HAP-1 (cell line): ENCODE data around the gene CPZ.

ENCODE experiments used
- DNase-seq, 2 experiments: peaks; one replicate each; pipeline ENCODE4 v3.0.0-alpha.2; 2016 to 2020; ENCODE audit warnings: low spot score in 2 of 2
- H3K27me3 ChIP-seq: fragments of 250-450 bp; sonication (Bioruptor Pico); 2 replicates; pipeline ENCODE4 v1.5.1; 2020; ENCODE audit warnings: low read depth, mild to moderate bottlenecking, moderate library complexity
- H3K36me3 ChIP-seq: fragments of 250-450 bp; sonication (Bioruptor Pico); replicated peaks from 2 replicates; pipeline ENCODE4 v1.5.1; 2020; ENCODE audit warnings: mild to moderate bottlenecking
- H3K4me1 ChIP-seq: fragments of 250-450 bp; sonication (Bioruptor Pico); 2 replicates; pipeline ENCODE4 v1.5.1; 2020; ENCODE audit warnings: mild to moderate bottlenecking
- H3K4me3 ChIP-seq: fragments of 250-450 bp; sonication (Bioruptor Pico); 2 replicates; pipeline ENCODE4 v1.5.1; 2020; ENCODE audit warnings: mild to moderate bottlenecking, moderate library complexity
- H3K9me3 ChIP-seq: fragments of 250-450 bp; sonication (Bioruptor Pico); 2 replicates; pipeline ENCODE4 v1.5.1; 2020; ENCODE audit warnings: mild to moderate bottlenecking, moderate library complexity
- in situ Hi-C: fragments of 300-500 bp; cut with MboI; formaldehyde crosslinking; loops from 3 replicates; pipeline ENCODE4 v1.14.3; 2020; ENCODE audit warnings: low sequenced_read_pairs, inconsistent platforms, mixed read lengths

CPZ gene

DNA sequence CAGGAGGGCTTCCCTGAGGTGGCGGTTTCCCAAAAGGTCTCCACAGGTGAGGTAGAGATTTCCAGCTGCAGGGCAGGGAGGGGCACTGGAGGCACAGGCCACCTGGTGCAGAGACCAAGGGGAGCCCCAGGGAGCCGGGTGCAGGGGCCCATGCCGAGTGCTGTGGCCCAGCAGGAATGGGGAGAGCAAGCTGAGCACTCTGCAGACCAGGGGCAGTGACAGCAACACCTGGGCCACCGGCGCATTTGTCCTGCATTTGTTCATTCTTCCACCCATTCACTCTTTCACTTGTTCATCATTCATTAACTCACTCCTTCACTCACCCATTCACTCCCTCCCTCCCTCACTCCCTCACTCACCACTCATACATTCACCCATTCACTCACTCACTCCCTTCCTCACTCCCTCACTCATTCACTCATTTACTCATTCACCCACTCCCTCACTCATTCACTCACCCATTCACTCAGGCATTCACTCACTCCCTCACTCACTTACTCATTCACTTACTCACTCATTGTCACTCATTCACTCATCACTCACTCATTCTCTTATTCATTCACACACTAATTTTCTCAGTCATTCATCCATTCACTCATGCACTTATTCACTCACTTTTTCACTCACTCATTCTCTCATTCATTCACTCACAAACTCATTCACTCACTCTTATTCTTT is 16.3 kb downstream of the CPZ start:
- H3K36me3 ChIP-seq = no peaks in the 10 kb centered on the region
- in situ Hi-C loops = no loop called here
- DNase-seq = no peak

DNA sequence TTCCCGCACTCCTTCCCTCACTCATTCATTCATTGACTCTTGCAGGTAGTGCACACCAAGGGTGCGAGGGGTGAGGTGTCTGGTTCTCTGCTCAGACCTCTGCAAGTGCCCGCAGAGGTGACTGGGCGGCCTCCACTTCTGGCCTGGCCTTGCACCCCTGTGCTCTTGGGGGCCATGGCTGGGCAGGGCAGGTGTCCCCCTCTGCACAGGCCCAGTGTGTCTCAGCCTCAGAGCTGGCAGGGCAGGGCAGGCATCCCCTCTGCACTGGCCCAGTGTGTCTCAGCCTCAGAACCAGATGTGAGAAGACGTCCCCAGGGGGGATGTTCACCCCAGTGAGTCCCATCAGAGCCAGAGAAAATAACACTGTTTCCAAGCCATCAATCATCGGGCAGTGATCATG is 16.8 kb downstream of the CPZ start:
- in situ Hi-C loops = no loop called here
- Histone ChIP-seq H3K4me1 (no peaks in the 10 kb centered on the region), H3K36me3 (no peaks in the 10 kb centered on the region), H3K27me3 (peaks cover 10% of the 10 kb centered on the region; the same call in 1 of the 2 replicates), H3K4me3 (no peak overlapping the region), H3K9me3 (no peaks in the 10 kb centered on the region)
- no peak for DNase-seq

More for the DNA sequence above, 16.3 kb downstream of the CPZ start:
- H3K9me3 ChIP-seq = no peaks in the 10 kb centered on the region
- peaks cover 12% of the 10 kb centered on the region for H3K27me3 ChIP-seq
- H3K4me3 ChIP-seq = no peak overlapping the region
- H3K4me1 ChIP-seq = no peaks in the 10 kb centered on the region

DNA sequence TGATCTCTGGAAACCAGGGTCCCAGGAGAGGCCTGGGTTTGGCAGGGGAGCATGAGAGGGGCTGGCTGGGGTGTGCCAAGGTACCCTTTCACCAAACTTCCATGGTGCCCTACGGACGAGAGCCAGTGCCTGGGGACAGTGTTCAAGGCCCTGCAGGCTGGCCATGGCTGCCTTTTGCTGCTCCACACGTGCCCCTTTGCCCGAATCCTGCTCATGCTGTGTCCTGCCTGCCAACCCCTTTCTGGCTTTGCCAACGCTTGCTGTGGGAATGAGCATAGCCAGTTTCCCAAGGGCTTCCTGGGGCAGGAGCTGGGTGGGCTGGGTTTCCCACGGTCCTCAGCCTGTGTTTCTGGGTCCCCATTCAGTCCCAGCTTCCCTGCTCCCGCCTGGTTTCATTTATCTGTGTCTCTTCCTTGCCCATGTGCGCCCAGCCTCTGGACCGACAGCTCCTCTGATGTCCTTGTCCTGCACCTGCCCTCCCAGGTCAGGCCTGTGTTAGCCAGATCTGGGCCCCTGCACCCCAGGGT is 17.3 kb downstream of the CPZ start:
- Histone ChIP-seq H3K4me3 (no peak overlapping the region), H3K4me1 (no peaks in the 10 kb centered on the region), H3K9me3 (no peaks in the 10 kb centered on the region), H3K36me3 (no peaks in the 10 kb centered on the region), H3K27me3 (peaks cover 10% of the 10 kb centered on the region; the same call in 1 of the 2 replicates)
- no peak for DNase-seq
- in situ Hi-C loops = no loop called here

DNA sequence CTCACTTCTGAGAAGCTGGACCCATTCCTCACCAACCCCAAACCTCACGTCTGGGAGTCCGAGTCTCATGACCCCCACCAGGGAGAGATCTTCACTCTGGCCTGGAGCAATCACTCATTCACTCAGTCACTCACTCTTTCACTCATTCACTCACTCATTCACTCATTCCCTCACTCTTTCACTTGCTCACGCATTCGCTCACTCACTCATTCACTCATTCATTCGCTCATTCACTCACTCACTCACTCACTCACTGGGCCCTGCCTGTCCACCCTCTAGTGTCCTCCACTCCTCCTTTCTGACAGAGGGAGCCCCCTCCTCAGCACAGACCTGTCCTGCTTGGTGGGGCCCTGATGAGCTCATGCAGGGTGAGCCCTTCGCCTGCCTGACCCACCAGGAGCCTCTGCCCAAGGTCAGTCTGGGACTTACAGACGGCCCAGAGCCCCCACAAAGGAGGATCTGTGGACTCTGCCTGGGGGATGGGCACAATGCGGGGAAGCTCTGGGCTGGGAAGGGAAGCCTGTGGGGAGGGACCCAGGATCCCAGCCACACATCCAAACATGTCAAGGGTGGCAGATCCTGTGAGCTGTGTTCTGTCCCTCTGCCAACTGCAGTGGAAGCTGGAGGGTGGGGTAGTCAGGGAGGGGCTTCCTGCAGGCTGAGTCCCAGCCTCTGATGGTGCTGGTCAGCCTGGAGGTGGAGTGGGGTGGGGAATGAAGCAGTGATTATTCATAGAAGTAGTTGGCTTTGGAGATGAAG is 18.5 kb downstream of the CPZ start:
- no peak overlapping the region for H3K4me3 ChIP-seq
- peaks cover 10% of the 10 kb centered on the region; the same call in 1 of the 2 replicates for H3K27me3 ChIP-seq
- no peaks in the 10 kb centered on the region for H3K36me3 ChIP-seq
- no peaks in the 10 kb centered on the region for H3K4me1 ChIP-seq
- in situ Hi-C loops = no loop called here
- no peak for DNase-seq
- no peaks in the 10 kb centered on the region for H3K9me3 ChIP-seq

DNA sequence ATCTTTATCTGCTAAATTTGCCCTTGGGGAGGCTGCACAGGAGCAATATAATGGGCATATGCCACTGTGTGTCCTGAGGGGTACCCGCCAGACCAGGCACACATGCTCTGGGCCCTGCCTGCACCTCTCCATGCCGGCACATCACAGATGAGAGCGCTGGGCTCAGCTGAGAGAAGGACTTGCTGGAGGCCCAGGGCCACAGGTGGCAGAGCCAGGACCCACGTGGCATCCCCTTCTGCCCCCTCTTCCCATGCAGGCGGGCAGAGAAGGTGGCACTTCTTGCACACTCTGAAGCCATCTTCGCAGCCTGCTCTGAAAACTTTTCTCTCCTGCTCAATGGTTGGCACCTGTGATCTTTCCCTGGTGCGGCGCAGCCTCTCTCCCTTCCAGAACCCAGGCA is 20.1 kb downstream of the CPZ start:
- H3K36me3 ChIP-seq = no peaks in the 10 kb centered on the region
- H3K4me1 ChIP-seq = no peaks in the 10 kb centered on the region
- no peak overlapping the region for H3K4me3 ChIP-seq
- no peak for DNase-seq
- no peaks in the 10 kb centered on the region for H3K9me3 ChIP-seq
- in situ Hi-C loops = no loop called here
- H3K27me3 ChIP-seq = peaks cover 6% of the 10 kb centered on the region; the same call in 1 of the 2 replicates

DNA sequence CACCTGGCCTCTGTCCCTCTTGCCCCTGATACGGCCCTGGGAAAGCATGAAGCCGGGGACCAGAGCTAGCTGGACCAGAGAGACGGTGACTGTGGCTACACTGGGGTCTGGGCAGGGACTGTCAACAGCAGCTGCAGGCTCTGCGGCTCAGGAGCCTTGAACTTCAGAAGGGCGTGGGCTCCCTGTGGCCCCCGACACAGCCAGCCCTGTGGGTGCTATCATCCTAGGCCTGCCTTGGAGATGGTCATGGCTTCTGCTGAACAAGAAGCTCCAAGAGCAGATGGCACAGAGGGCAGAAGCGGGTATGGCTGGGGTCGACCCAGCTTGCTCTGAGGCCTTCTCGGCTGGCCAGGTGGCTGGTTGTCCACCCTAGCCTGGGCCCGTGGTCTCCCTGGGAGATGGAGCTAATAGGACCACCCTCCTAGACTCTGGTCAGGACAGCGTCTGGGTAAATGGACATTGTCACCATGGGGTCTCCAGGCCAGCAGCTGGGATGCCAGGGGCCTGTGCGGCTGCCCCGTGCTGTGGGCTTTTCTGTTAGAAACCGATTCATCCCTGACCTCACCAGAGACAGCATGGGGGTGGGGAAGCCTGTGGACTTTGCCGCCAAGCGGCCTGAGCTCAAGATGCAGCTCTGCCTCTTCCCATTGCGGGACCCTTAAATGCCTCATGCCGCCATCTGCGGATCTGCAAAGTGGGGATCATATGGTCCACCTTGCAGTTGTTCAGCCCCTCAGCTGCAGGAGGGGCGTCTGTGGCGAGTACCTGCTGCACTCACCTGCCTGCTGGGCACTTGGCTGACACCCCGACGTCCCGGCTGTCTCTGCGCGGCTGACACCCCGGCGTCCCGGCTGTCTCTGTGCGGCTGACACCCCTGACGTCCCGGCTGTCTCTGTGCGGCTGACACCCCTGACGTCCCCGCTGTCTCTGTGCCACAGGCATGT is 21.1 kb downstream of the CPZ start:
- no peaks in the 10 kb centered on the region for H3K36me3 ChIP-seq
- in situ Hi-C loops = no loop called here
- DNase-seq = no peak

DNA sequence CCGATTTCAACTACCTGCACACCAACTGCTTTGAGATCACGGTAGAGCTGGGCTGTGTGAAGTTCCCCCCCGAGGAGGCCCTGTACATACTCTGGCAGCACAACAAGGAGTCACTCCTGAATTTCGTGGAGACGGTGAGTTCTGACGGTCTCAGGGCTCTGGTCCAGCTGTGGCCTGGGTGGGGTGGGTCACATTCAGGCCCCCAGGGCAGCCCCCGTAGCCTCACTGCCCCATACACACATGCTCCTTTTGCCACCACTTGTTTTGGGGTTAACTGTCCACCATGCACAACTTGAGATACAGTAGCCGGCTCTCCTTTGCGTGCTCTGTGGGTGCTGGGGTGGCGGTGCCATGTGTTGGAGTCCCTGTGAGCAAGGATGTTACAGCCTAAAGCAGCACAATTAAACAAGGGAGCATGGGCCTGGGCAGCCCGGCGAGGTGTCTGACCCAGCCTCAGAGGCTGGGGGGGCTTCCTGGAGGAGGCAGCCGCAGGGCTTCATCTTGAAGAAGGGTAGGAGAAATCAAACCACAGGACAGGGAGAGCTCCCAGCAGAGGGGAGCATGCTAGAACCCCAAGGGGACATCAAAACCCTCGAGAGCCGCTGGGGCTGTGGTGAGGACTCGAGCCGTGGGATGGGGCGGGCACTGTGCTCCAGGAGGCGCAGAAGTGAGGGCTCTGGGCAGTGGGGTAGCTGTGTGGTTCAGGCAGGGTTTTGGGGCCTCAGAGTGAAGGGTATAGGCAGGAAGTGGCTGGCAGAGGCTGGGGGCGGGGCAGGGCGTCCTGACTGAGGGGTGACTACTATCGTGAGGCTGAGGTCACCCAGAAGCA is 22.0 kb downstream of the CPZ start:
- no peaks in the 10 kb centered on the region for H3K36me3 ChIP-seq
- H3K4me1 ChIP-seq = no peaks in the 10 kb centered on the region
- in situ Hi-C loops = no loop called here
- no peaks in the 10 kb centered on the region for H3K9me3 ChIP-seq
- H3K4me3 ChIP-seq = no peak overlapping the region
- H3K27me3 ChIP-seq = peaks cover 4% of the 10 kb centered on the region; the same call in 1 of the 2 replicates
- DNase-seq = no peak

More for the DNA sequence above, 21.1 kb downstream of the CPZ start:
- Histone ChIP-seq H3K4me1 (no peaks in the 10 kb centered on the region), H3K9me3 (no peaks in the 10 kb centered on the region), H3K4me3 (no peak overlapping the region), H3K27me3 (peaks cover 6% of the 10 kb centered on the region; the same call in 1 of the 2 replicates)

DNA sequence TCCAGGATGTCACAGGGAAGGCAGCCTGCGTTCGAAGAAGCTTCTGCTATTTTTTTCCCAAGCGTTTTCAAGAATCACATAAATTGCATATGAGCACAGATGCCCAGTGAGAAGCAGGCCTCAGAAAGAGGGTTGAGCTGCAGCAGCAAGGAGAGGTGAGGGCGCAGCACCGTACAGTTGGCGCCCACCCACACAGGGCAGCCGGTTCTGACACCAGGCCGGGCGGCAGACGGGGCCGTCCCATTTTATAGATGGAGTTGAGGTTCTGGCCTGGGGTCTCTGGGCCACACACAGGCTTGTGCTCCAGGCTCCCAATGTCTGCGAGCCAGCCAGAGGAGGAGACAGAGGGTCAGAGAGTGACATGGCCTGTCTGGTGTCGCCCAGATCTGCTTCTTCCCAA is 22.8 kb downstream of the CPZ start:
- no peak for DNase-seq
- Histone ChIP-seq H3K4me1 (no peaks in the 10 kb centered on the region), H3K9me3 (no peaks in the 10 kb centered on the region), H3K4me3 (no peak overlapping the region), H3K27me3 (no peaks in the 10 kb centered on the region), H3K36me3 (no peaks in the 10 kb centered on the region)
- in situ Hi-C loops = no loop called here

DNA sequence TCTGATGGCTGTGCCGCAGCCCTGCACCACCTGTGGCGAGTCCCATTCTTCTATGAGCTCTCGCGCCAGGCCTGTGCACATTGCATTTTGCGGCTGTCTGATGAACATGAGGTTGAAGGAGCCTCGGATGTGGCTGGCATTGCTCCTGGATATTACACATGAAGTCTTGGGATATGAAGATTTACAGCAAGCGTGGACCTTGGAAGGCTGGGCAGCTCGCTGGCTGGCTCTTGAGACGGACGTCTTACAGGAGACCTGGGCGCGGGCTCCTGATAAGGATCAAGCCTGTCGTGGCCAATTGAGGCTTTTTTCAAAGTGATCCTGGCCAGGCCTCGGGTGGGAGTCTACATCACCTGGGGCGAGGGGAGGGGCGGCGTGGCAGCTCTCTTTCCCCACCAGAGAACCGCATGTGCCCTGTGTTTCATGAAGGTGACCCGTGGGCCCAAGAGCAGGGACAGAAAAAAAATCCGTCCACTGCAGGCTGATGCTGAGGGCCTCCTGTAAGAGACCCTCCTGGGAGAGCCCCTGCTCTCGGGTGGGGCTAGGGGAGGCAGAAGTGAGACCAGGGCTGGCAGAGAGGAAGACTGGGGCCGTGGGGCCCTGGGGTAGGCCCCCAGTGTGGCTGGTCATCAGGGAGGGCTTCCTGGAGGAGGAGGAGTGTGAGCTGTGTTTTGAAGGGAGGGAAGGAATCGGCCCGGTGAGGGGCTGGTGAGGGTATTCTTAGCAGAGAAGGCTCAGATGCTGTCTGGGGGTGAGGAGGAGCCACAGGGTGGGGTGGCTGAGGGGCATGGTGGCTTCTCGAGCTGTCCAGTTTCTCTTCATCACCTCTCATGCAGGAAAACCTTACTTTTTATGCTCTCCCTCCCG is 23.6 kb downstream of the CPZ start:
- H3K9me3 ChIP-seq = no peaks in the 10 kb centered on the region
- no peak for DNase-seq
- H3K27me3 ChIP-seq = no peaks in the 10 kb centered on the region
- in situ Hi-C loops = no loop called here
- no peak overlapping the region for H3K4me3 ChIP-seq
- H3K4me1 ChIP-seq = no peaks in the 10 kb centered on the region
- H3K36me3 ChIP-seq = no peaks in the 10 kb centered on the region

DNA sequence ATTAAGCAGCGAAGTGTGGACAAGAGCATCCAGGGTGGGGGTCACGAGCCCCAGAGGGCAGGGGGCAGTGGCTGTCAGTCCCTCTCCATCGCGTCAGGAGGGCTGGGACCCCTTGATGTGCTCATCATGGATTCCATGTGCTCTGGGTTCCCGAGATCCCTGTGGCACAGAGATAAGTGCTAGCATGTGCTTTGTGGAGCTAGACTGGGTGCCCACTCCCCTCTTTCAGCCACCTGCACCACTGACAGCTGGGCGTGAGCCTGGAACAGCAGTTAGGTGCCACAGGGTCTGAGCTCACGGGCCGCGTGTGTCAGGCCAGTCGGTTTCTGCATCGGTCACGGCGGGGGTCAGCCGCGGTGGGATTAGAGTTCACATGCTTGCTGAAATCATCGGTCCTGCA is 24.3 kb downstream of the CPZ start:
- in situ Hi-C loops = no loop called here
- Histone ChIP-seq H3K27me3 (no peaks in the 10 kb centered on the region), H3K4me1 (no peaks in the 10 kb centered on the region), H3K9me3 (no peaks in the 10 kb centered on the region), H3K4me3 (no peak overlapping the region), H3K36me3 (no peaks in the 10 kb centered on the region)
- DNase-seq = no peak

DNA sequence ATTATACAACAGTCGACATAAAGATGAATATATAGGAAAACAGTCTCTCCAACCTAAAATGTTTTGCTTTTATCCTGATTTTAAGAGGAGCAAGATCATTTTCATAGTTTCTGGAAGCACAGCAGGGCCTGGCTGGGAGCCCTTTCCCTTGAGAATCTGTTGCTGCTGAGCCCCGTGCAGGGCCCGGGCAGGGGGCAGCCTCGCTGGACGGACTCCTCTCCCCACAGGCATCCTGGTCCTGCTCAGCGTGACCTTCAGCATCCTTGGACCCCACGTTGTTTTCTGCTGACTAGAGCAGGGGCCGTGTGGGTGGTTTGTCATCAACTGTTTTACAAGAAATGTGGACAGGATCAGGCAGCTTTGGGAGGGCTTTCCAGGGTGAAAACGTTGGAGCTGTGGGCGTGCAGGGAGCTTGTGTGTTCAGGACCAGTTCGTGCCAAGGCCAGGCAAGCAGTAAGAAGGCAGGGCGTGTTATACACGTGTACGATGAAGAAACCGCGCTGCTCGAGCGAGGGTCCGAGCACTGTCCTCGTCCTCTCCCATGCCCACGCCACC is 25.0 kb downstream of the CPZ start:
- Histone ChIP-seq H3K27me3 (no peaks in the 10 kb centered on the region), H3K4me3 (no peak overlapping the region), H3K9me3 (no peaks in the 10 kb centered on the region), H3K36me3 (no peaks in the 10 kb centered on the region), H3K4me1 (no peaks in the 10 kb centered on the region)
- in situ Hi-C loops = no loop called here
- no peak for DNase-seq

DNA sequence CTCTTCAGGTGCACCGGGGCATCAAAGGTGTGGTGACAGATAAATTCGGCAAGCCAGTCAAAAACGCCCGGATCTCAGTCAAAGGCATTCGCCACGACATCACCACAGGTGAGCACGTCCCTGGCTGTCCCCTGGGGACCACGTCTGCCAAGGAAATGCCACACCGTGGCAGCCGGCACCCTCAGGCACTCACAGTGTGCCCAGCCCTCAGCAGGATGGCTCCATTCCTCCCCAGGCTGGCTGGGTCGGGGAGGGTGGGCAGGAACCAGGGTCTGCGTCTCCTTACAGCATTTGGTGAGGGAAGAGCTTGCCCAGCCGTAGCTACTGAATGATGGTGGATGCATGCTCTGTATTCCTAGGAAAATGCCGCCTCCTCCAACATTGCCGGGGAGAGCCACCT is 25.9 kb downstream of the CPZ start:
- H3K4me1 ChIP-seq = no peaks in the 10 kb centered on the region
- H3K27me3 ChIP-seq = no peaks in the 10 kb centered on the region
- no peaks in the 10 kb centered on the region for H3K36me3 ChIP-seq
- in situ Hi-C loops = no loop called here
- H3K9me3 ChIP-seq = no peaks in the 10 kb centered on the region
- H3K4me3 ChIP-seq = no peak overlapping the region
- no peak for DNase-seq
